Measurements from ENCODE around the gene C1orf198.

Gene C1orf198

DNA sequence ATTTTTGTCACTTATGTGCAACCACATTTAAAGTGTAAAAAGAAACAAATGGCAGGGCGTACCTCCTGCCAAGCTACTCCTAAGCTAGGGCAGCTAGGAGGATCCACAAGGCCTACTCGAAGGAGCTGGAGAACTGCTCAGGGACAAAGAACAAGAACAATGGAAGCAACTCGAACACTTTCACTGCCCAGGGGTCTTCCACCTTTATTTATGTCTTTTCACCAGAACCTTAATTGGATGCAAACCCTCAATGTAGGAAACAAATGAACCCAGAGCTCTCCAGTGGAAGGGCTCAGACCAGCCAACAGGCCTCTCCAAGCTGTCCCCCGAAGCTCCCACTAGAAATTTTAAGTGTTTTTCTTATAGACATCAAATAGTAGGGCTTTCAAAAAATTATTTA is 39.9 kb downstream of the C1orf198 start:
- no peak for DNase-seq

DNA sequence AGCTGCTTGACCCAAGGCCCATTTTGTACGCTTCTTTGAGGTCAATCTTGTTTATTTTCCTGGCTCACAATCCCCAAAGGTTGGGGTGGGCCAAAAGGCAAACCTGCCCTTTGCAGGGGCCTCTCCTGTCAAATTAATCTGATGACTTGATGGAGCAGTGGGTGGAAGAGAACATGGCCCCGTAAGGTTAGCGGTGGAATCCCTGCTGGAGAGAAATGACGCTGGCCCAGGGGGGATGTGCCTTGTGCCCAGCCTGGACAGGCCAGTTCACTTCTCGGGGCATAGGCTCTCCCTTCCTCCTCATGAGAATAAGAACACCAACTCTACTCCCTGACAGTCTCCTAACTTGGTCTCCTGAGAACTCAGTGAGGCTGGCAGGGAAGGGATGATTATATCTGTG is 40.5 kb downstream of the C1orf198 start:
- no peak for DNase-seq

DNA sequence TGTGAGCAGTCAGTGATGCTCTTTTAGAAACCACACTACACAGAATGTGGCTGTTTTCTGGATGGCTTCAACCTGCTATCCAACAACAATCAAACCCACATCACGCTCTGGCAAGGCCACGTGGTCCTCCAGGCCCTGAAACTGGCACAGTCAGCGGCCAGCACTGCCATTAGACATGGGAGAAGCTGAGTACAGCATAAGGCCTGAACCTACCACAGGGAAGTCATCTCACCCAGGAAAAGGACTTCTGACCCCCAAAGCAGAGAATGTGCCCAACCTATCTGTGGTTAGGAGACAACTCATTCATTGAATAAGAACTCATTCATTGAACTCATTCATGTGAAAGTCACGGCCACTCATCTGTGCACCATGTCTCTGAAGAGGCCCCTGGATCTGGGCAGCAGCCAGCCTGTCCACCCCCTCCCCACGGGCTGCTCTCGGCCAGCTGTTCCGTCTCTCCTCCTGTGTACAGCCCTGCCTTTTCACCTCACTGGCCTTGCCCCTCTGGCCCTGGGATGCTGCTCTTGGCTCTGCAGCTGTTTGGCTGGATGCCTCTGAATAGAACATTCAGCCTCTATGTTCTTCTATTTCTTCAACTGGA is 41.1 kb downstream of the C1orf198 start:
- peak in 1 of 2 experiments; percentile 46 for DNase-seq

DNA sequence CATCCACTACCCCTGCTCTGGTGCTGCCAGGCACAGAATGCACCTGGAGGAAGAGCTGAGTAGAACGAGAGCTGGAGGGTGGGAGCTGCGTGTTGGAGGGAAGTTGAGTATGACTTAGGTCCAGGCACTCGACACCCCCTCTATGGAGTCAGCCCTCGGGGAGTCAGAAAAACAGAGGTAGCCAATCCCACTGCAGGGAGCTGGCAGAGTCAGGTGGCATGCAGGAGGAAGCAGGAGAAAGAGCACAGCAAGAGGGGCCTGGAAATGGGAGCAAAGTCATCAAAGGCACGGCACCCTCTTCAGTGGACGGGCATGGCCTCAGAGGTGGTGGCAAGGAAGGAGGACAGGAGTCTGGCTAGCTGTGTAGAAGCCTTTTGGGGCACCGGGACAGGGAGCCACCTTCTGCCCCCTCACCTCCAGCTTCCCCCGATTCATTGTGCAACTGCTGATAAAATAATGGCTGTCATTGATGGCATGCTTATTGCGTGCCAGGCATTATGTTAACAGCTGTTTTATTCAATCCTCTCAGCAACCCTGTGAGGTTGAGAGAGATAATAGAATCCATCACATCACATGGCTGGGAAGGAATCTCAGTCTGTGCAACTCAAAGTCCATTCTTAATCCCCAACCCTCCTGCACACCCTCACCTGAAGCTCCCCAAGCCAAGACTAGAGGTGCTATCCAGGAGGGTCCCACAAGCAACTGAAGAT is 42.0 kb downstream of the C1orf198 start:
- DNase-seq, result no peak

- no peak for DNase-seq
These were observed 42.6 kb downstream of the C1orf198 start for GRCh38 chr1:230825761-230826160.

DNA sequence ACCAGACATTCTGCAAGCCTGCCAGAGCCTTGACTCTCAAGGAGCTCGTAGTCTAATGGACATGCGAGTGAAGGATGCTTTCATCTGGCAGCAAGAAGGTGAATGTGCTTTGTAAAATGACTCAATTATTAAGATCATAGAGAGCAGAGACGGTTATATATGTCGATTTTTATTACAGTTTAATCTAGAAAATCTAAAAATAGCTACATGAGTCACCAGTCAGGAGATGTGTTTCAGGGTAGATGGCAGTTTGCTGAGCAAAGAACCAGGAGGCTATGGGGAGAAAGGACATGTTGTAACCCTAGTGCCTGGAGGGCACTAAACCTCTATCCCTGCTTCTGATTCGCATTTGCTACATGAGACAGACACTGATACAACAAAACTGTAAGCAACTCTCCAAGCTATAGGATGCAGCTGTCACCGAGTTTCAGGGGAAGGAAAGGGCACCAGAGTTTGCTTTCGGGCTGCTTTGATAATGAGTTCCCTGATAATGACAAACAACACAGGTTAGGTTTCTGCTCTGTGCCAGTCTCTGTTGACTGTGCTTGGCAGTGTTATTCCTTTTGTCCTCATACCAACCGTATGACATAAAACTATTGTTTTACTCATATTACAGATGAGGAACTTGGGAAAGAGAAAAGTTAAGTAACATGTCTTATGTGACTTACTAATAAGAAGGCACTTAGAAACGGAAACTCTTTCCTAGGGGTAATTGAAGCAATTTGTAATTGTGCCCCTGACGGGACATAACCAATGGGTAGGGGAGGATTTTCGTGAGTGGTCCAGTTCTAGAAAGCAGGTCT is 43.2 kb downstream of the C1orf198 start:
- peak in 1 of 2 experiments; percentile 38 for DNase-seq

- DNase-seq, result no peak
These were observed 43.8 kb downstream of the C1orf198 start for GRCh38 chr1:230824551-230824918.

- DNase-seq, result no peak
These were observed 44.4 kb downstream of the C1orf198 start for GRCh38 chr1:230823931-230824381.

- peak in 1 of 2 experiments; percentile 42 for DNase-seq
These were observed 44.9 kb downstream of the C1orf198 start for GRCh38 chr1:230823426-230823825.

GRCh38 chr1:230822092-230822581 is 46.2 kb downstream of the C1orf198 start:
- DNase-seq, result no peak

- no peak for DNase-seq
These were observed 47.0 kb downstream of the C1orf198 start for GRCh38 chr1:230821346-230821745.

- DNase-seq, result no peak
These were observed 47.8 kb downstream of the C1orf198 start for GRCh38 chr1:230820568-230820967.

GRCh38 chr1:230819976-230820375 is 48.3 kb downstream of the C1orf198 start:
- no peak for DNase-seq

DNA sequence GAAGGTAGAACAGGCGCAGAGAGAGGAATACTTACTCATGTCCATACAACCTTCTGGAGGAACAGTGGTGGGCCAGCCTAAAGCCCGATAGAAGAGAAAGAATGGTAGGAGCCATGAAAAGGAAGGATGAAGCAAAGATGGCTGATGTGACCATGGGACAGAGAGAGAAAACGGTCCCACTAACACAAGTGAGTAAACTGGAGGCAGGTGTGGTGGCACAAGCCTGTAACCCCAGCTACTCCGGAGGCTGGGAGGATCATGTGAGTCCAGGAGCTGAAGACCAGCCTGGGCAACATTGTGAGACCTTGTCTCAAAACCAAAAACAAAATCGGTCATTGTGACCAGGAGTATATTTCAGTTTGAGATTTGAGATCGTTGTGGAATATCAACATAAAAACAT is 49.4 kb downstream of the C1orf198 start:
- DNase-seq, result no peak

DNA sequence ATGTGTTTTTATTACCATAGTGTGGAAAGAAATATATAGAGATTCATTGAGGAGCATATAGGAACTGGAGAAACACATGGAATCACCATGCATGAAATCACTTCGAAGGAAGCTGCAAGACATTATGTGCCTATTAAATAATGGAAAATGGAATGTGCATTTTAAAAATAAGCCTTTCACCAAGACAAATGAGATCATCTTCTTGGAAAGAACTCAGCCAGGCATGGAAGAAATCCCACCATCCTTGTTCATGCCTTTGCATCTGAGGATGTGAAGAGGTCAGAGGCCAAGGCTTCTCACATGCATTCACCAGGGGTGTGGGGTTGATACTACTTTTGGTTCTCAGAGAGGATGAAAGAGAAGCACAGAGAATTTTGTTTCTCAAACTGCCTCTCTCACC is 50.0 kb downstream of the C1orf198 start:
- no peak for DNase-seq

DNA sequence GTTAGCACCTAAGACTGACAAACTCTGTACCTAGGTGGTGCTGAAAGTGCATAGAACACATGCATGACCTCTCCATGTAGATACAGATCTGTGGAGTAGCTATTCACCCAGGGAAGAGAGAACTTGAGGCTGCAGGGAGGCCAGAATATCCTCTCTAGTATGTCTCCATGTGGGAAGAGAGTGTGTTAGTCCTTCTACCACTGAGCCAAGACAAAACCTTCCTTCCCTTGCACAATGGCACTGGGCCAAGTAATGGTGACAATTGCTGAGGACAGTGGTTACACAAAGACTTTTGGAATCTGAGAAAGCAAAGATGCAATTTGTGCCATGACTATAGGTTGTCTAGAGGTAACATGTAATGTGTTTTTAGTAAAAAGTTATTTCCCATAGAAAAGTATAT is 52.3 kb downstream of the C1orf198 start:
- DNase-seq, result no peak

- no peak for DNase-seq
These were observed 53.2 kb downstream of the C1orf198 start for GRCh38 chr1:230814949-230815692.

DNA sequence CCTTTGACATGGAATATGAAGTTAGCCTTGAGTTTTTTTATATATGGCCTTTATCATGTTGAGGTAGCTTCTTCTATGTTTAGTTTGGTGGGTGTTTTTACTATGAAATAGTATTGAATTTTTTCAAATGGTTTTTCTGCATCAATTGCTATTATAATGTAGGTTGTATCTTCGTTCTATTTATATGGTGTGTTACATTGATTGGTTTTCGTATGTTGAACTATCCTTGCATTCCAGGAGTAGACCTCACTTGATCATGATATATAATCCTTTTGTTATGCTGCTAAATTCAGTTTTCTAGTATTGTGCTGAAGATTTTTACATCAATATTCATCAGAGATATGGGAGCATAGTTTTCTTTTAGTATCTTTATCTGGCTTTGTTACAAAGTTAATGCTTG is 55.8 kb downstream of the C1orf198 start:
- no peak for DNase-seq

DNA sequence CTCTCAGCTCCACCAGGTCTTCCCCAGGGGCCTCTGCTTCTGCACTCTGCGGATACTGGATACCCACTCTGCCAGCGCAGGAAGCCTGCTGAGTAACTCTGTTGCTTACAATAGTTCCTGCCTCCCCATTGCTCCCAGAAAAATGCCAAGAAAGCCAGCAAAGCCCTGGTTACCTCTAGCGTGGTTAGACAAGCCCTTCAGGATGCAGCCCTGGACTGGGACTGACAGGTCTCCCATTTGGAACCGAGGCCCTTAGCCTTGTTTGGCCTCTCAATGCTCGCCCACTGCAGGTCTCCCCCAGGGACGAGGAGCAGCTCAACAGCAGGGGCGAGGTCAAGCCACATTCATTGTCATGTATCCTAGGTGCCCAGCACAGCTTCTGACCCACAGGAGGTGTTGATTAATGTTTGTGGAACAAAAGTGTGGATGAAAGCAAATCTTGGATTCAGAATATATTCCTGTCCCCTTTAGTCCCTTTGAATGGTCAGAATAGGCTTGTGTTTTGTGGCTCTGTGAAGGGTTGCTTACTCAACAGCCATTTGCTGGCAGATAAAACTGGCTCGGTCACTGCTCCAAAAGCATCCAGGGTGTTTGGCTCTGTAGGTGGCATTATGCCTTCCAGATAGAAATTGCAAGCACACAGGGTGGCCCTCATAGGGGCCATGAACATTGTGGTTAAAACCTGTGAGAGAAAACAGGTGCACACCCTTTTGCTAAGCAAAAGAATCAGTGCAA is 58.9 kb downstream of the C1orf198 start:
- no peak for DNase-seq

DNA sequence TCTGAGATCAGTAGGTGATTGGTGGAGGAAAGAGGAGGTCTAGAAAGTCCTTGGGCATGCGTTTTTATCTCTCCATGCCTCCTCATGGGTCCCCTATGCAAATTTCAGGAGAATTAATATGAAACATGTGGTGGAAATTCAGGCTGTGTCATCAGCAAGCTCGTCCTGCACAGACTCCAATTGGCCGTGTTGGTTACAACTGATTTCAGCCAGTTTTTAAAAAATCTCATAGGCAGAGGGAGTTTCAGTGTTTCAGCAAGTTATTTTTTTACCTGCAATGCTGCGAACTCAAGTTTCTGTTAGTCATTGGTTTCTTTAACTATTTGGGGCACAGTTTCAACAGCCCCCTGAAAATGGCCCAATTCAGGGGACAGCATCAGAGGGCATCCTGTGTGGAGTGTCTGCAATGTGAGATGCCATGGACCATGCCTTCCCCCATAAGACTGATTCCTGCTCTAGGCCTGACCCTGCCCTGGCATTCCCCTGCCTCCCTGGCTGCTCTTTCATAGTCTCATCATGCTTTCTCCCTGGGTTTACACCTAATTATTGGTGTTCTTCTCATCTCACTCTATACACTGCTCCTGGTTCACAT is 59.9 kb downstream of the C1orf198 start:
- DNase-seq, result no peak

DNA sequence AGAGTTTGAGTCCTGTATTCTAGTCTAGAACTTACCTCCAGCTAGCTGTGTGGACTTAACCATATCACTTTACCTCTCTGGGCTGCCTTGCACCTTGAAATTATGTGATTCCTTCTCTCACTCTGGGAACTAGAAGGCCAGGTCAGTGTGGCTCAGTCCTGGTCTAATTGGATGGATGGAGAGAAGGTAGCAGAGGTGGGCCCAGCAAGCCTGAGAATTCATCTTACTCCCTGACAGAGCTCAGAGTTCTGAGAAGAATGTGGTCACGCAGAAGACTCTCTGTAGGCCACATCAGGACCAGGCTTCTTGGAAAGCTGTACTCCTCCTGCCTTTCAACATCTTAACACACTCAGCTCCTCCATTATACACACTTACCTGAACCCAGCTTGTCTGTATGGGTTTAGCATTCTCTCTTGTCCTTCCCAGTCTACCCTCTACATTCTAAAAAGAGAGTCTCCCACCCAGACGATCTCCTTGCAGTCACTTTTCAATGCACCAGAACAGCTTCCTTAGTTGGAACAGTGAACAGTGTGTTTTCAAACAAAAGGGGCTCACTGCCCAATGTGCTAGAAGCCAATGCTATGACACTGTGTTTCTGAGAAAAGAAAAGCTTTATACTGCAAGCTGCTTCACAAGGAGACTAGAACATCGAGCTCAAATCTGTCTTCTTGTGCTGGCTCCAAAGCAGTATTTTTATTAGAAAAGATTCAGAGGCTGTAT is 60.6 kb downstream of the C1orf198 start:
- DNase-seq, result no peak

Data from NCI-H446 (cell line).